Lower lobe of right lung (tissue), 2 donors: Measurements from ENCODE around the gene LRFN4. TPM values are rescaled to one million over a fixed set of nuclear protein-coding genes. Genes with fewer than 3 reads are reported as not detected.

Experiments
- ATAC-seq, 2 donors: fragments of 200-7000 bp; cut with Tn5 transposase; one replicate each; pipeline ENCODE4 v1.9.1; 2020 to 2022; ENCODE audit warnings: mild to moderate bottlenecking in 2 of 2, moderate library complexity in 2 of 2
- DNase-seq: peaks from one replicate; pipeline ENCODE4 v3.0.0-alpha.2; 2020
- H3K27ac ChIP-seq: fragments of 200-600 bp; one replicate; pipeline ENCODE4 v1.8.0; 2022
- H3K27me3 ChIP-seq: fragments of 200-600 bp; one replicate; pipeline ENCODE4 v1.8.0; 2022; ENCODE audit warnings: low read depth
- H3K36me3 ChIP-seq: fragments of 200-600 bp; one replicate; pipeline ENCODE4 v1.8.0; 2022; ENCODE audit warnings: mild to moderate bottlenecking
- H3K4me1 ChIP-seq: fragments of 200-600 bp; one replicate; pipeline ENCODE4 v1.8.0; 2022
- H3K4me3 ChIP-seq: fragments of 200-600 bp; one replicate; pipeline ENCODE4 v1.8.0; 2022; ENCODE audit warnings: mild to moderate bottlenecking
- H3K9me3 ChIP-seq: fragments of 200-600 bp; one replicate; pipeline ENCODE4 v1.8.0; 2022
- intact Hi-C: fragments of 100-400 bp; cut with DNase I; formaldehyde crosslinking; loops from one replicate; pipeline ENCODE4 v1.11.0; 2022
- total RNA-seq: library from RNA; stranded (reverse); fragmentation: NEBNext Ultra II Directional; extraction: Animal tissue kit (Norgen Biotek cat#: 25700); gene quantifications from one replicate; pipeline ENCODE4 v1.2.1, GENCODE V29; 2021
- TF ChIP-seq, protein P1 (sequence below): fragments of 200-600 bp; IDR thresholded peaks from one replicate; pipeline ENCODE4 v1.8.0; 2022; ENCODE audit warnings: antibody characterized with exemption, mild to moderate bottlenecking
- donor health status: DM: no; HTN: yes; CAD: no; lungs with severe emphysema.

Gene LRFN4
- total RNA-seq, 1 donor from 2014 or later, result 15.7 TPM

DNA sequence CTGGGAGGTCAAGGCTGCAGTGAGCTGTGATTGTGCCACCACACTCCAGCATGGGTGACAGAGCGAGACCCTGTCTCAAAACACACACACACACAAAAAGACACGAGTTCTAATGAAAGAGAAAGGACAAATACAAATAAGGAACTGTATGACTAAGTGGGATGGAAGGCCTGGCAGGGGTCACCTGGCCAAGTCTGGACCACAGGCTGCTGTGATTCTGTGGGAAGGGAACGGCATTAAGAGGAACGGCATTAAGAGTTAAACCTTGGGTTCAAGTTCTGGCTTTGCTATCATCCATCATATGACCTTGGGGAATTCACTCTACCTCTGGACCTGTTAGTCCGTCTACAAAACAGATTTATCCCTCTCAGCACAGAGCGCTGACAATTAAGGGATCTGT is 47.7 kb downstream of the LRFN4 start:
- no peak for ATAC-seq
- intact Hi-C loops, result no loop called here
- TF ChIP-seq, protein P1, sequence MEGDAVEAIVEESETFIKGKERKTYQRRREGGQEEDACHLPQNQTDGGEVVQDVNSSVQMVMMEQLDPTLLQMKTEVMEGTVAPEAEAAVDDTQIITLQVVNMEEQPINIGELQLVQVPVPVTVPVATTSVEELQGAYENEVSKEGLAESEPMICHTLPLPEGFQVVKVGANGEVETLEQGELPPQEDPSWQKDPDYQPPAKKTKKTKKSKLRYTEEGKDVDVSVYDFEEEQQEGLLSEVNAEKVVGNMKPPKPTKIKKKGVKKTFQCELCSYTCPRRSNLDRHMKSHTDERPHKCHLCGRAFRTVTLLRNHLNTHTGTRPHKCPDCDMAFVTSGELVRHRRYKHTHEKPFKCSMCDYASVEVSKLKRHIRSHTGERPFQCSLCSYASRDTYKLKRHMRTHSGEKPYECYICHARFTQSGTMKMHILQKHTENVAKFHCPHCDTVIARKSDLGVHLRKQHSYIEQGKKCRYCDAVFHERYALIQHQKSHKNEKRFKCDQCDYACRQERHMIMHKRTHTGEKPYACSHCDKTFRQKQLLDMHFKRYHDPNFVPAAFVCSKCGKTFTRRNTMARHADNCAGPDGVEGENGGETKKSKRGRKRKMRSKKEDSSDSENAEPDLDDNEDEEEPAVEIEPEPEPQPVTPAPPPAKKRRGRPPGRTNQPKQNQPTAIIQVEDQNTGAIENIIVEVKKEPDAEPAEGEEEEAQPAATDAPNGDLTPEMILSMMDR, result no peak

DNA sequence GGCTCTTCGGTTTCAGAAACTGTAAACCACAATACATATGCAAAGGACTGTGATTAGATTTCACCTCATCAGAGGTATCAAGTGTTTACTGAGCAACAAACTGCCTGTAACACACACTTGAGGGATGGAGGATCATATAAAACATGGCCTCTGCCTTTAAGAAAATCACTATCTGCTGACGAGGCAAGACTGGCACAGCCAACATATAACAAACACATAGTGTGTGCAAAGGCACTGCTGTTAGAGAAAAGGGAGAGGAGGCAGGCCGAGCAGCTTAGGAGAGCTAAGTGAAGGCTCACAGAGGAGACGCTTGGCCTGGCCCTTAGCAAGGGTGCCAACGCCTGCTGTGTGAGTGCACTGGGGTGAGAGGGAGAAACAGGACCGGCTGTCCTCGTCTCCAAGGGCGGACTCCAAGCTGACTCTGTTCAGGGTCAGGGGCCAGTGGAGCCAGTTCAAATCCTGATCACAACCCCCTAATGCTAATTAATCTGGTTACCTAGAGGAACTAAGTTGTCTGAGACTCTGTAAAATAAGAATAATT is 48.2 kb downstream of the LRFN4 start:
- DNase-seq (no peak), ATAC-seq (no peak)
- H3K4me1 ChIP-seq, result no peaks in the 10 kb centered on the region
- H3K27me3 ChIP-seq, result no peaks in the 10 kb centered on the region
- no peak overlapping the region for H3K4me3 ChIP-seq
- no peak overlapping the region for H3K27ac ChIP-seq
- no peaks in the 10 kb centered on the region for H3K9me3 ChIP-seq
- no peaks in the 10 kb centered on the region for H3K36me3 ChIP-seq
- intact Hi-C loops, result no loop called here
- TF ChIP-seq, protein P1, result no peak

More for the DNA sequence above, 47.7 kb downstream of the LRFN4 start:
- Histone ChIP-seq H3K4me1 (no peaks in the 10 kb centered on the region), H3K27ac (no peak overlapping the region), H3K36me3 (no peaks in the 10 kb centered on the region), H3K9me3 (no peaks in the 10 kb centered on the region), H3K27me3 (no peaks in the 10 kb centered on the region), H3K4me3 (no peak overlapping the region)
- no peak for DNase-seq

DNA sequence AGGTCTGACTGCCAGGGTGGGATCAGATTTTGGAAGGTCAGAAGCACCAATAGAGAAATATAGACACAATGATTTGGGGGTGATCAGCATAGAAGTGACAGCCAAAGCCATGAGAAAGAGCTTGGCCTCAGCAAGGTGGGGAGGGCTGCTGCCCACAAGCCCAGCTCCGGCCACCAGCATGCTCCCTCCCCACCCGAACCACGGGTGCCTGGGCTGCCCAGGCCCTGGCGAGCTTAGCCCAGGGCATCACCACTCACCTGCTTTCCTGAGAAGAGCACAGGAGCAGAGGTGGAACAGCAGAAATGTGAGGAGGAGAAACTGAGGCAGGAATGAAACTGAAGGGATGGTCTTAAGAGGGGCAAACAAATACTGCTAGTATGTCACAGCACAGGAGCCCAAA is 48.8 kb downstream of the LRFN4 start:
- H3K4me3 ChIP-seq, result no peak overlapping the region
- TF ChIP-seq, protein P1, result no peak
- DNase-seq, result no peak
- H3K4me1 ChIP-seq, result no peaks in the 10 kb centered on the region
- no peak for ATAC-seq
- no peaks in the 10 kb centered on the region for H3K36me3 ChIP-seq
- intact Hi-C loops, result no loop called here
- H3K9me3 ChIP-seq, result no peaks in the 10 kb centered on the region
- H3K27ac ChIP-seq, result no peak overlapping the region
- no peaks in the 10 kb centered on the region for H3K27me3 ChIP-seq

DNA sequence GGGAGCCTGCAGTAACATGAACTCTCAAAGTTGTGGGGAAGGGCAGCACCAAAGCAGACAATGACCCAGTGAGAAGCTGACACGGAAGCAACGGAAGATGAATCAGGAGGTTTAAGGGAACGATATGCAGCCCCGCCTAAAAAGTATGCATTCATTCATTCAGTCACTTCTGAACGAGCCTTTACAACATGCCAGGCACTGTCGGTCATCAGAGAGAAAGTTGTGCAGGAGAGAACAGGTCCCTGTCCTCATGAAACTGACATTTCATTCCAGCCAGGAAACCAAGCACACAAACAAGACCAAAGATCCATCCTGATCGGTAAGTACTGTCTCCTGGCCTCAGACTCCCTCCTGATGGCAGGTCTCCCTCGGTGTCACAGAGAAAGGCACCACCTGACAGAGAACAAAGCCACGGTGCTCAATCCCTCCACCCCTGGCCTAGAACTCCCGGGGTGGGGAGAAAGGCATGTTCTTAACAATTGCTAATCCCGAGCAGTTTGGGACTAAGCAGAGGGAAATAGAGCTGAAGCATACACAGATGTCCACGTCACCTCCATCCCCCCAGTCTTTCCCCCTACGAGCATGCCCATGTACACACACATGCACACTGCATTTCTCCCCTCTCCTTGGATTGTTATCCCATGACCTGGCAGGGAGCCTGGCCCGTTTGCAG is 49.3 kb downstream of the LRFN4 start:
- TF ChIP-seq, protein P1, result no peak
- Histone ChIP-seq H3K9me3 (no peaks in the 10 kb centered on the region), H3K27ac (no peak overlapping the region), H3K36me3 (no peaks in the 10 kb centered on the region), H3K4me3 (no peak overlapping the region), H3K27me3 (no peaks in the 10 kb centered on the region), H3K4me1 (no peaks in the 10 kb centered on the region)
- no peak for DNase-seq
- no peak for ATAC-seq
- intact Hi-C loops, result no loop called here

DNA sequence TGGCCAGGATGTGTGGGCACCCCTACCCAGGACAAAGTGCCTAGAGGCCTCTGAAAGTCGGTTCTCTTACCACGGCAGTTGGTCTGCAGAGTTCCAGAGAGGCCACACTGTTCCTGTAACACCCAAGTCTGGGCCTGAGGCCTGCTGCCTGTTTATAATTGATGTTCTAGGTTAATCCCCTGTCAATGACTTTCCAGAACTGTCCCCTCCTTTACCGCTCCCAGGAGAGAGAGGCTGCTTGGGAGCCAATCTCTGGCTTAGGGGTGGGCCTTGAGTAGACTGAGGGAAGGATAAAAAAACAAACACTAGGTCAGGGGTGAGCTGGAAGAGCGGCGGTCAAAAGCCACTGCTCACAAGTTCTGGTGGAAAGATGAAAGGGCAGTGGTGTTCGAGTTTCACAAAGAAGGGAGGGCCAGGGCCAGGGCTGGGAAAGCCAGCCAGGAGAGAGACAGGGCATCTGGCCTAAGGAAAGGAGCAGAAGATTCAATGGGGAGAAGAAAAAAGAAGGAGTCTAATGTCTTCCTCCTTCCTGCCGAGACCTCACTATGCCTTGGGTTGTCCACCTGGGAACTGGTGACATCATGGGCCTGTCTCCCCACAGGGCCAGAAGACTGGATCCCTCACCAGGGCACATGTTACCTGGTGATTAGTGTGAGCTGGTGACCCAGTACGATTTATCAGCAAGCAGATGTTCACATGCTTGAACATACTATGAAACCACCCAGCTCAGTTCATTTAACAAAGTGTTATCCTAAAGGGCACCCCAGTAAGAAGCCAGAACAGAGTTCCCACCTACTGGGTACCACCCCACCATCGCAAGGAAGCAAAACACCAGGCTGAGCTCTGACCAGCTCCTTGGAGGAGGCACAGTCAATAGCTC is 51.1 kb downstream of the LRFN4 start:
- TF ChIP-seq, protein P1, result no peak
- H3K4me1 ChIP-seq, result no peaks in the 10 kb centered on the region
- intact Hi-C loops, result no loop called here
- no peaks in the 10 kb centered on the region for H3K27me3 ChIP-seq
- H3K9me3 ChIP-seq, result no peaks in the 10 kb centered on the region
- DNase-seq, result no peak
- no peak for ATAC-seq
- H3K36me3 ChIP-seq, result no peaks in the 10 kb centered on the region
- H3K4me3 ChIP-seq, result no peak overlapping the region
- no peak overlapping the region for H3K27ac ChIP-seq
